Ovary (tissue), 9 donors: ENCODE measurements around the gene CD79B. TPM values are rescaled to one million over a fixed set of nuclear protein-coding genes. Genes with fewer than 3 reads are reported as not detected.

ENCODE experiments used
- DNase-seq, 5 donors: peaks; one replicate each; pipeline ENCODE4 v3.0.0-alpha.2; 2019 to 2020
- H3K27ac ChIP-seq, 2 donors: fragments of 200-600 bp; one replicate each; pipeline versions ENCODE4 v1.5.1 to v1.8.0; 2019 to 2022
- H3K27me3 ChIP-seq: fragments of 200-600 bp; one replicate; pipeline ENCODE4 v1.8.0; 2022
- H3K36me3 ChIP-seq: fragments of 200-600 bp; sonication (generic); one replicate; pipeline ENCODE4 v1.5.1; 2019
- H3K4me1 ChIP-seq: one replicate; pipeline ENCODE4 v1.8.1; 2013; ENCODE audit warnings: mild to moderate bottlenecking, moderate library complexity; ENCODE audit not compliant: insufficient read depth
- H3K4me3 ChIP-seq: fragments of 200-600 bp; sonication (generic); one replicate; pipeline ENCODE4 v1.5.1; 2017
- H3K9me3 ChIP-seq, 2 donors: fragments of 200-600 bp in 1 of 2; sonication (generic) in 1 of 2; one replicate each; pipeline versions ENCODE4 v1.5.1 to v1.8.1; 2013 to 2019; ENCODE audit warnings: mild to moderate bottlenecking in 1 of 2, moderate library complexity in 1 of 2
- CTCF ChIP-seq, 3 donors: fragments of 450-650 bp in 2 of 3; fragments of 200-600 bp in 1 of 3; IDR thresholded peaks; one replicate each; pipeline versions ENCODE4 v1.5.1 to v1.8.0; 2016 to 2022; ENCODE audit warnings: antibody characterized with exemption in 3 of 3, mild to moderate bottlenecking in 1 of 3
- EP300 ChIP-seq: sonication (generic); formaldehyde crosslinking; IDR thresholded peaks from one replicate; pipeline ENCODE4 v1.6.1; 2017; ENCODE audit warnings: antibody characterized with exemption
- POLR2A ChIP-seq: fragments of 450-650 bp; IDR thresholded peaks from one replicate; pipeline ENCODE4 v1.6.1; 2017; ENCODE audit warnings: antibody characterized with exemption, mild to moderate bottlenecking, moderate library complexity
- WGBS, 3 donors: extraction: QIAGEN DNeasy Blood & Tissue Kit in 1 of 3; methylation state at CpG; one replicate each; pipeline versions ENCODE4 v1.1.5 to v1.1.7; 2013 to 2017; 5-methylcytosine and 5-hydroxymethylcytosine counted together
- intact Hi-C, 4 donors: fragments of 100-400 bp; cut with DNase I; formaldehyde crosslinking; loops; one replicate each; pipeline versions ENCODE4 v1.11.0 to v1.15.1; 2022 to 2023
- polyA plus RNA-seq, 2 donors: library from polyadenylated mRNA; stranded (reverse); fragments of 200-250 nt in 1 of 2; fragments of 350-450 nt in 1 of 2; fragmentation: Illumina TruSeq in 1 of 2; extraction: RNeasy Lipid Tissue Mini Kit (QIAGEN cat#74804) in 1 of 2; gene quantifications; one replicate each; pipeline ENCODE4 v1.2.3, GENCODE V29; 2013 to 2014
- total RNA-seq, 7 donors: library from RNA; depleted of rRNA in 2 of 7; stranded (reverse); fragments of >200 nt in 2 of 7; fragmentation: NEBNext Ultra II Directional in 3 of 7; extraction: Animal tissue kit (Norgen Biotek cat#: 25700) in 3 of 7; gene quantifications; one replicate each; pipeline versions ENCODE4 v1.1.0 to v1.2.4, GENCODE V29; 2016 to 2023
- donor health status: DM: no; HTN: no; CAD: no; lungs with moderate emphysema.
- donor health status: DM: no; HTN: no; CAD: no.
- donor health status: Bipolar disorder and iron deficiency.
- donor health status: DM: yes; HTN: yes; CAD: no.
- donor health status: DM: no; HTN: no; CAD: no.
- donor health status: DM: yes; HTN: yes; CAD: no.

CD79B gene
- total and polyA plus RNA-seq, 9 donors: 0.48 to 2.0 (median 0.92) TPM

- no peaks in the 10 kb centered on the region for H3K4me1 ChIP-seq
- DNase-seq: no peak
- WGBS, 3 donors: 80 to 84% (median 82%) methylated on average over 10 of the region's 10 CpGs
- intact Hi-C loops: no loop called here
- no peak overlapping the region for H3K4me3 ChIP-seq
- H3K36me3 ChIP-seq: no peaks in the 10 kb centered on the region
- H3K27ac ChIP-seq: no peak overlapping the region
- no peak for TF ChIP-seq CTCF (IDR thresholded peaks at IDR 0.05)
- no peak for TF ChIP-seq EP300
- TF ChIP-seq POLR2A: no peak
- H3K27me3 ChIP-seq: no peaks in the 10 kb centered on the region
- H3K9me3 ChIP-seq: no peaks in the 10 kb centered on the region
These were observed 42.6 kb upstream of the CD79B start for GRCh38 chr17:63974594-63975192.

- intact Hi-C loops: no loop called here
- Histone ChIP-seq H3K36me3 (no peaks in the 10 kb centered on the region), H3K27me3 (no peaks in the 10 kb centered on the region), H3K27ac (no peak overlapping the region), H3K4me3 (no peak overlapping the region), H3K9me3 (no peaks in the 10 kb centered on the region), H3K4me1 (no peaks in the 10 kb centered on the region)
- TF ChIP-seq CTCF (IDR thresholded peaks at IDR 0.05) (no peak), EP300 (no peak), POLR2A (no peak)
- 69 to 77% (median 75%) methylated on average over 12 of the region's 12 CpGs for WGBS, 3 donors
- DNase-seq: peak in 1 of 5 donors; percentile 11
These were observed 41.9 kb upstream of the CD79B start for GRCh38 chr17:63973930-63974593.

- TF ChIP-seq POLR2A: no peak
- no peak for TF ChIP-seq EP300
- no peak for TF ChIP-seq CTCF (IDR thresholded peaks at IDR 0.05)
- intact Hi-C loops: no loop called here
- Histone ChIP-seq H3K4me1 (no peaks in the 10 kb centered on the region), H3K27me3 (no peaks in the 10 kb centered on the region), H3K36me3 (no peaks in the 10 kb centered on the region), H3K27ac (no peak overlapping the region), H3K4me3 (no peak overlapping the region), H3K9me3 (no peaks in the 10 kb centered on the region)
- DNase-seq: no peak
- WGBS, 3 donors: 88 to 93% (median 91%) methylated on average over 6 of the region's 6 CpGs
These were observed 41.1 kb upstream of the CD79B start for GRCh38 chr17:63973247-63973646.

- Histone ChIP-seq H3K9me3 (no peaks in the 10 kb centered on the region), H3K36me3 (no peaks in the 10 kb centered on the region), H3K4me1 (no peaks in the 10 kb centered on the region), H3K27me3 (no peaks in the 10 kb centered on the region), H3K27ac (no peak within 1 kb of the TSS), H3K4me3 (no peak within 1 kb of the TSS)
- 94 to 96% (median 96%) methylated on average over 9 to 14 of the region's 14 CpGs for WGBS, 3 donors
- intact Hi-C loops: no loop called here
- no peak for TF ChIP-seq POLR2A
- TF ChIP-seq EP300: no peak
- TF ChIP-seq CTCF (IDR thresholded peaks at IDR 0.05): no peak
- peak in 1 of 5 donors; percentile 13 for DNase-seq
These were observed 40.7 kb upstream of the CD79B start, which contains the start of gene SCN4A for GRCh38 chr17:63972796-63973195. Gene SCN4A, minus strand, starts transcription at chr17:63972918. Its CDS starts 77 bp downstream, at chr17:63972841.
